HG02884 (cell line): ENCODE measurements around the gene ODAD4.

ENCODE experiments used
- ATAC-seq: cut with Tn5 transposase; IDR thresholded peaks from one replicate; pipeline ENCODE4 v1.9.1; 2021; ENCODE audit warnings: mild to moderate bottlenecking, moderate library complexity; ENCODE audit not compliant: unreplicated experiment

The ODAD4 gene

DNA sequence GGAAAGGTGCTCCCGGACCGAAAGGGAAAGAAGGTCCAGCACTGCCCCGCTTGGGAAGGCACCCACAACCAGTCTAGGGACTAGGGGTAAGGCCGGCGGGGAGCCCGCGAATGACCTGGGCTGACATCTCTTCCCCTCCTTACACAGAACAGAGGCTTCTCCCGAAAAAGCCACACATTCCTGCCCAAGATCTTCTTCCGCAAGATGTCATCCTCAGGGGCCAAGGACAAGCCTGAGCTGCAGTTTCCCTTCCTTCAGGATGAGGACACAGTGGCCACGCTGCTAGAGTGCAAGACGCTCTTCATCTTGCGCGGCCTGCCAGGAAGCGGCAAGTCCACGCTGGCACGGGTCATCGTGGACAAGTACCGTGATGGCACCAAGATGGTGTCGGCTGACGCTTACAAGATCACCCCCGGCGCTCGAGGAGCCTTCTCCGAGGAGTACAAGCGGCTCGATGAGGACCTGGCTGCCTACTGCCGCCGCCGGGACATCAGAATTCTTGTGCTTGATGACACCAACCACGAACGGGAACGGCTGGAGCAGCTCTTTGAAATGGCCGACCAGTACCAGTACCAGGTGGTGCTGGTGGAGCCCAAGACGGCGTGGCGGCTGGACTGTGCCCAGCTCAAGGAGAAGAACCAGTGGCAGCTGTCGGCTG is 37.6 kb downstream of the ODAD4 start:
- no peak for ATAC-seq

GRCh38 chr17:41968676-41969075 is 38.3 kb downstream of the ODAD4 start:
- ATAC-seq, result no peak

- no peak for ATAC-seq
These were observed 40.5 kb downstream of the ODAD4 start for GRCh38 chr17:41970901-41971331.

DNA sequence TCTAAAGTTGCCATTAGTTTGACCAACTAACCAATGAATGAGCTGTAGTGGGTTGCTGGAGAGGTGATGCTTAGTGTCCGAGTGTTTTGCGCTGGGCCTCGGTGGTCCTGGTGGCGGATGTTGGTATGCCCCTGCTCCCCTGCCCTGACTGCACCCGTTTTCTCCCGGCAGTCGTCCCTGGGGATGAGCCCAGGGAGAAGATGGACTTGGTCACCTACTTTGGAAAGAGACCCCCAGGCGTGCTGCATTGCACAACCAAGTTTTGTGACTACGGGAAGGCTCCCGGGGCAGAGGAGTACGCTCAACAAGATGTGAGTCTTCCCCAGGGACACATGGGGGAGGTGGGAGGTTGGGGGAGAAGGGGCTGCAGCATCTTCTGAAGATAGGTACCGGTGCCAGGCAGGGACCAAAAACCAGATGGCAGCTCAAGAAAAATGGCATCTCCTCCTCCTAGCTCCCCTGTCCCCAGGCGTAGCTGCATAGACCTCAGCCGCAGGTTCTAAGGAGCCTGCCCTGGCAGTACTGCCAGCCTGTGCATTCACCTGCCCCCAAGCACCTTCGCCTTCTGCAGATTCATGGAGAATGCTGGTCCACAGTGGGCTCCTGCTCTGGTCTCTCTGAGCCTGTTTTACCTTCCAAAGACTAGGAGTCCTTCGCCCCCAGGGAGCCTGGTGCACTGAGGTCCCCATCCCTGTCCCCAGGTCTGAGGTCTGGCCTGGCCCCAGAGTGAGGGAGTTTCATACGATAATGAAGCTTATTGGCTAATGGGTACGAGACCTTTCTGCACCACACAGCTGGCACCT is 41.5 kb downstream of the ODAD4 start:
- no peak for ATAC-seq

GRCh38 chr17:41972571-41973407 is 42.4 kb downstream of the ODAD4 start:
- no peak for ATAC-seq

GRCh38 chr17:41973408-41973811 is 43.0 kb downstream of the ODAD4 start:
- no peak for ATAC-seq

DNA sequence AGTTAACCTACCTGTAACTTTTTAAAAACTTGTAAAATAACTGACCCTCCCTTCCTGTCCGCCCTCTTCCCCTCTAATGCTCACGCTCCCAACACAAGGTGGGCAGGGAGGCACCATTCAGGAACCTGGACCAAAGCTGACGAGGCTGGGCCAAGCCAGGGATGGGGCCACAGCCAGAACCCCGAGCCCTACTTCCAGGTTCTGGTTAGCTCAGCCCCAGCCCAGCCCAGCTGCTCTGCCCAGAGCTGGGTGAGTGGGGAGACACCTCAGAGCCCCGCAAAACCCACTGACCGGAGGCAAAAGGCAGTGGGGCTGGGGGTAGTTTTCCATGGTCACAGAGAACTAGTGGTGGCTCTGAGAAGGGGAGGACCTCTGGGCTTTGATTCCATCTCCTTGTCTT is 43.6 kb downstream of the ODAD4 start:
- no peak for ATAC-seq

GRCh38 chr17:41974658-41975057 is 44.2 kb downstream of the ODAD4 start:
- no peak for ATAC-seq

- no peak for ATAC-seq
These were observed 45.0 kb downstream of the ODAD4 start for GRCh38 chr17:41975099-41976083.

DNA sequence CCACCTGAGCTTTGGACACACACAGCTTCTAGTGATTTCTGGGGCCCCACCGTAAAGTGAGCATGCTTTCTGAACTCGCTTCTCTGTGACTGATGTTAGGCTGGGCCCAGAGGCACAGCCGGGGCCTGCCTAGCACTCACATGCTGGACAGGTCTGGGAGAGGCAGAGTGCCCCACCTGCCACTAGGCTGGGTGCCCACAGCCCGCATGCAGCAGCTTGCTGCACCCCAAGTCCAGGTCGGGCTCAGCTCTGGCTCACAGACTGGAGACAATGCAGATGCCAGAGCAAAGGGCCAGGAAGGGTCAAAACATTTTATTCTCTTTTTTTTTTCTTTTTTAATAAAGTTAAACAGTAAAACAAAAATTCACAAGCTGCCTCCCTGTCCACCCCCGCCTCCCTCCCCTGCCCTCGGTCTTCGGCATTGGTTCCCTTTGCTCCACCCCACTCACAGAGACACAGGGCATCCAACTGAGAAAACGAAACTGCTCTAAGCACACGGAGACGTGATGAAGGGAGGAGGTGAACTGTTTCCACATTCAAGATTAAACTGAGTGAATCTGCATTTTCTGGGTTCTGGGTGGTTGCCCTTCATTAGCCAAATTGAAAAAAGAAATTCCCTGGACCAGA is 45.8 kb downstream of the ODAD4 start:
- ATAC-seq, result no peak

- ATAC-seq, result no peak
These were observed 47.6 kb downstream of the ODAD4 start for GRCh38 chr17:41977991-41978390.

GRCh38 chr17:41982026-41982760 is 51.8 kb downstream of the ODAD4 start:
- no peak for ATAC-seq

DNA sequence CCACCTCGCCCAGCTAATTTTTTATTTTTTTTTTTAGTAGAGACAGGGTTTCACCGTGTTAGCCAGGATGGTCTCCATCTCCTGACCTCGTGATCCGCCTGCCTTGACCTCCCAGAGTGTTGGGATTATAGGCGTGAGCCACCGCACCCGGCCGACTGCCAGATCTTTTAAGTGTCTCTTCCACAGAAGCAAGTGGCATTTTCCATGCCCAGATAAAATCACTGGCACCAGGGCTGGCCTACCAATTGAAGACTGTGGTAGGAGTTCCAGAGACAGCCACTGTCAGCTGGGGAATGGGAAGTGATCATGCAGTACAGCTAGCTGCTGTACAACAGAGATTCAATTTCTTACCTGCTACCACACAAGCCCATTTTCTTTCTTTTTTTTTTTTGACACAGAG is 54.0 kb downstream of the ODAD4 start:
- no peak for ATAC-seq

GRCh38 chr17:41985919-41986318 is 55.5 kb downstream of the ODAD4 start:
- ATAC-seq, result no peak

DNA sequence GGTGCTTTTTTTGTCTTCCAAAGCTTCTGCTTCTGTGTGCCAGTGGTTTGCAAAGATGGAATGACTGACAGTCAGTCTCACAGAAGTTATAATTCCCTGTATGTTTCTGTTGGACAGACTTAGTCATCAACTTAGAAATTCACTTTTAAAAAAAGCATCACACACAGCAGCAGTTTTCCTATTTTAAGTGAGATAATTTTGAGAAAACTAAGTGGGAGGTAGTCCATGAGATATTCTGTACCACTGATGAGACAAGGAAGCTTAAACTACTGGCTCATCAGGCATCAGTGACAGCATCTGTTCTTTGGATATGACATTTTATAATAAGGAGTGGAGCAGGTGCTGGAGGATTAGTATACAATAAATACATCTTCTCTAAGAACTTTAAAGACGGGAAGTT is 56.2 kb downstream of the ODAD4 start:
- ATAC-seq, result no peak

DNA sequence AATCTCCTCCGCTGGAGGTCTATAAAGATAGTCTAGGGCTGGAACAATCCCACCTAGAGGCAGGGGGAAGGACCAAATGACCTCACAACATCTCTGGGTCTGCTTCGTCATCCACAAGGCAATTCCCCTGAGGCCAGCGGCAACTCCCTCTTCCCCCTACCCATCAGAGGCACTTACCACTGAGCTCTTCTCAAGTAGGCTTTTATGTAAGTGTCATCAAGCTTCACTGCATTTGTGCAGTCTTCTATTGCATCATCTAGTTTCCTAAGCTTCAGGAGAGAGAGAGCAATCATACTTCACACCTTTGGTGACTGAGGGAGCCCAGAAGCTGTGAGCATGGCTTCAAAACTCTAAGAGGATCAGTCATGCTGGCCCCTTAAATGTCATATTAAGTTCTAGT is 57.2 kb downstream of the ODAD4 start:
- no peak for ATAC-seq

- ATAC-seq, result no peak
These were observed 58.0 kb downstream of the ODAD4 start for GRCh38 chr17:41988418-41988817.

DNA sequence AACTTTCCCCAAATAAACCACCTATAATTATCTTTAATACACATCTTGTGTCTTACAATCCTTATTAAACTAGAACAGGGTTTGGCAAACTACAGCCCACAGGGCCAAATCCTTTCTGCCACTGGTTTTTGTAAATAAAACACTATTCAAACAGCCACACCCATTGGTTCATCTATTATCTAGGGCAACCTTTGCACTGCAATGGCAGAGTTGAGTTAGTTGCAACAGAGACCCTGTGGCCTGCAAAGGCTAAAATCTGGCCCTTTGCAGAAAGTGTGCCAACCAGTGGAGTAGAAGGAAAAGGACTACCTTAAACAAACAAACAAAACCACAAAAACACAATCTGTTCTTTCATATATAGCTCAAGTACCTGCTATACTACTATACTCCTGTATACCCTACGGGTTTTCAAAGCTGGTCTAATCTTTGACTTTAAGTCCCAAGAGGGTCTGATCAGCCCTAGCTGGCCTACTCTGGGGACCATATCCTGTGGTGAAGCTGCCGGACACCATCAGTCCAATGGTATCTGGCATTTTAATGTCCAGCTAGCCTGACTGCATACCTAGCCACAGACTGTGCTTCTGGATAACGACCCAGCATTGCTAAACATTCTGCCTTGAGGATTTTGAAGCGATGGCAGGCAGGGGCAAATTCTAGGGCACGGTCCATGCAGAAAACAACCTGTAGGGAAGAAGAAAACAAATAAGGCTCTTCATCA is 59.4 kb downstream of the ODAD4 start:
- no peak for ATAC-seq

- ATAC-seq, result no peak
These were observed 62.2 kb downstream of the ODAD4 start for GRCh38 chr17:41992576-41992975.
